Nephron (organoid): ENCODE results near the gene CRYZL1.
A peak's percentile ranks its signal among the peaks of the same experiment; 100 is the strongest.

Source experiments
- H3K27ac Mint-ChIP-seq, 3 experiments: 2 replicates each; pipeline ENCODE4 v1.8.0; 2020; ENCODE audit warnings: mixed read lengths in 3 of 3, mild to moderate bottlenecking in 2 of 3, moderate library complexity in 1 of 3
- H3K27me3 Mint-ChIP-seq: 2 replicates; pipeline ENCODE4 v1.8.0; 2021; ENCODE audit warnings: low read depth, mild to moderate bottlenecking, moderate library complexity, mixed read lengths
- H3K36me3 Mint-ChIP-seq: 2 replicates; pipeline ENCODE4 v1.8.0; 2020; ENCODE audit warnings: low read depth, mixed read lengths
- H3K4me1 Mint-ChIP-seq: 2 replicates; pipeline ENCODE4 v1.8.0; 2020; ENCODE audit warnings: mixed read lengths
- H3K4me3 Mint-ChIP-seq, 3 experiments: 2 replicates each; pipeline ENCODE4 v1.8.0; 2020; ENCODE audit warnings: mild to moderate bottlenecking in 3 of 3, mixed read lengths in 3 of 3, moderate library complexity in 2 of 3
- H3K9me3 Mint-ChIP-seq: 2 replicates; pipeline ENCODE4 v1.8.0; 2020; ENCODE audit warnings: mixed read lengths
- TF ChIP-seq, protein P1 (sequence below), 3 experiments: fragments of 200-600 bp; sonication (generic); IDR thresholded peaks; one replicate each; pipeline ENCODE4 v1.5.0; 2021; ENCODE audit warnings: antibody characterized with exemption in 3 of 3; ENCODE audit not compliant: unreplicated experiment in 3 of 3

Gene CRYZL1

DNA sequence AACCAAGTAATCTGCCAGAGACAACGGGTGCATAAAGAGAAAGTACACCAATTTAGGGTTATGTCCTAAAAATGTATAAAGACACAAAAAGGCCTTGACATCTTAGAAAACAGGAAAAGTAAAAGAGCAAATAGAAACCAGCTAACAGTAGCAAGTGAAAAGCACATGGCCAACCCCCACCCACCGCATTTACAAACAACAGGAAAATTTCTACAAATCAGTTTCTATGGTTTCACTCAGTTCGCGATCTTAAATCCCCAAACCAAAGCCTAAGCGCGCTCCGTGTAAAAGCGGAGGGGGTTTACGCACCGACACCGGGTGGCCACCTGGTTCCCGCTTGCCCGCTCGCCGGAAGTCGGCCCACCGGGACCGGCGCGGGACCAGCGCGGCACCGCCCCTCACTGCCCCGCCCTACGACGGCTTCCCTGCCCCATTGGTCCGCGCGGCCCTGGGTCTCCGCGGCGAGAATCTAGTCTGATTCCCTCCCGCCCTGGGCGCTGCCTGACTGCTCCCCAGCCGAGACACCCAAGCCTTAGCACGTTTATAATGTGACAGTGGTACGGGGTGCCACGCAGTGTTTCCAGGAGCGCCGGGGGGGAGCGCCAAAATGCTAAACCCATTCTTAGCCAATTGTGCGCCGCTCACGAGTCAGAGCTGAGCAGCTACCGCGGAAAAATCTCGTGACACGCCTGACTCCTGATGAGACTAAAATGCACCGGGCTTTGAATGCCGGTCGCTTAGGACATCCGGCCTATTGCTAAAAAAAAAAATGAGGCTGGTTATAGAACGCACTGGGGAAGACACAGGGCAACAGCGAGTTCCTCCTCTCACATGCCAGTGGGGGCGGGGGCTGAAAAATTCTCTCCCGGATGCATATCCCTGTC, 99.5 kb downstream of the CRYZL1 start, which contains the start of gene GART:
GART (minus strand) TSS at position 362 of the 884 bp plus-strand sequence. CDS start 2,802 bp downstream, outside the sequence.
- Mint-ChIP-seq H3K27ac (peak within 1 kb of the TSS; percentile 99 to 100 (median 100)), H3K36me3 (peaks cover 31% of the 10 kb centered on the region), H3K9me3 (no peaks in the 10 kb centered on the region), H3K4me3 (peak within 1 kb of the TSS; percentile 93 to 95 (median 95)), H3K4me1 (peaks cover 32% of the 10 kb centered on the region), H3K27me3 (no peaks in the 10 kb centered on the region)
- TF ChIP-seq, protein P1, sequence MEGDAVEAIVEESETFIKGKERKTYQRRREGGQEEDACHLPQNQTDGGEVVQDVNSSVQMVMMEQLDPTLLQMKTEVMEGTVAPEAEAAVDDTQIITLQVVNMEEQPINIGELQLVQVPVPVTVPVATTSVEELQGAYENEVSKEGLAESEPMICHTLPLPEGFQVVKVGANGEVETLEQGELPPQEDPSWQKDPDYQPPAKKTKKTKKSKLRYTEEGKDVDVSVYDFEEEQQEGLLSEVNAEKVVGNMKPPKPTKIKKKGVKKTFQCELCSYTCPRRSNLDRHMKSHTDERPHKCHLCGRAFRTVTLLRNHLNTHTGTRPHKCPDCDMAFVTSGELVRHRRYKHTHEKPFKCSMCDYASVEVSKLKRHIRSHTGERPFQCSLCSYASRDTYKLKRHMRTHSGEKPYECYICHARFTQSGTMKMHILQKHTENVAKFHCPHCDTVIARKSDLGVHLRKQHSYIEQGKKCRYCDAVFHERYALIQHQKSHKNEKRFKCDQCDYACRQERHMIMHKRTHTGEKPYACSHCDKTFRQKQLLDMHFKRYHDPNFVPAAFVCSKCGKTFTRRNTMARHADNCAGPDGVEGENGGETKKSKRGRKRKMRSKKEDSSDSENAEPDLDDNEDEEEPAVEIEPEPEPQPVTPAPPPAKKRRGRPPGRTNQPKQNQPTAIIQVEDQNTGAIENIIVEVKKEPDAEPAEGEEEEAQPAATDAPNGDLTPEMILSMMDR (IDR thresholded peaks at IDR 0.05; ENCODE audit: unreplicated experiment in 3 of 3): no peak

DNA sequence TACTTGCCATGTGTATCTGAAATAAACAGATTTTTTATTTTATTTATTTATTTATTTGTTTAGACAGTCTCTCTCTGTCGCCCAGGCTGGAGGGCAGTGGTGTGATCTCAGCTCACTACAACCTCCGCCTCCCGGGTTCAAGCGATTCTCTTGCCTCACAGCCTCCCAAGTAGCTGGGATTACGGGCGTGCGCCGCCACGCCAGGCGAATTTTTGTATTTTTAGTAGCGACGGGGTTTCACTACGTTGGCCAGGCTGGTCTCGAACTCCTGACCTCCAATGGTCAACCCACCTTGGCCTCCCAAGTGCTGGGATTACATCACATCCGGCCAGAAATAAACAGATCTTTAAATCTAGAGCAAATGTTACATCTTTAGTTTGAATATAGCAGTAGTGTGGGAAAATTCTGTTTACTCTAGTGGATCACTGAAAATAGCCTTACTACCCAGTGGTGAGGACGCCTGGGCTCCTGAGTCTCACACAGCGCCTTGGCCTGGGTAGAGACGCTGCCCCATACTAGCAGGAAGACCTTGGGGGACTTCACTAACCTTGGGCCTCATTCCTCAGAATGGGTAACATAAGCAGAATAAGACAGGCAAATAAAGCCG, 100.3 kb downstream of the CRYZL1 start:
- H3K27ac Mint-ChIP-seq: peak overlapping the region; percentile 99 to 100 (median 100)

DNA sequence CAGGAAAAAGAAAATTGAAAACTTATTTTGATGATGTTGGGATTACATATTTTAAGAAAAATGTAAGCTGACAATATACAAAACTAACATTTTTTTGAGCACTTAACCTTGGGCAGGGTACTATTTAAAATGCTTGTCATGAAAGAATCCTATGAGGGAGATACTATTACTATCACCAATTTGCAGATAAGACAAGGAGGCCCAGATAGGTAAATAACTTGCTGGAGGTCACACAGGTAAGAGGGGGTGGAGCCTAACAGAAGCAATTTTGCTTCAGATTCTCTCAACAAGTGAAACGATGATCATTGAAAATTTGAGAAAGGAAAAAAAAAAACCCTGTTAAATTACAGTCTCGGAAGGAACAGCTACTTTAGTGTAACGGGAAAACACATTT, 100.8 kb downstream of the CRYZL1 start:
- no peaks in the 10 kb centered on the region for H3K9me3 Mint-ChIP-seq
- peaks cover 34% of the 10 kb centered on the region for H3K36me3 Mint-ChIP-seq
- H3K27ac Mint-ChIP-seq: peak overlapping the region; percentile 60 to 100 (median 99)
- H3K4me3 Mint-ChIP-seq: peak overlapping the region; percentile 82 to 95 (median 82)
- no peaks in the 10 kb centered on the region for H3K27me3 Mint-ChIP-seq
- H3K4me1 Mint-ChIP-seq: peaks cover 27% of the 10 kb centered on the region
- TF ChIP-seq, protein P1 (IDR thresholded peaks at IDR 0.05; ENCODE audit: unreplicated experiment in 3 of 3): no peak

More for the DNA sequence above, 100.3 kb downstream of the CRYZL1 start:
- Mint-ChIP-seq H3K36me3 (peaks cover 34% of the 10 kb centered on the region), H3K27me3 (no peaks in the 10 kb centered on the region), H3K4me1 (peaks cover 32% of the 10 kb centered on the region), H3K9me3 (no peaks in the 10 kb centered on the region), H3K4me3 (peak overlapping the region; percentile 93 to 95 (median 95))
- TF ChIP-seq, protein P1 (IDR thresholded peaks at IDR 0.05; ENCODE audit: unreplicated experiment in 3 of 3): no peak

DNA sequence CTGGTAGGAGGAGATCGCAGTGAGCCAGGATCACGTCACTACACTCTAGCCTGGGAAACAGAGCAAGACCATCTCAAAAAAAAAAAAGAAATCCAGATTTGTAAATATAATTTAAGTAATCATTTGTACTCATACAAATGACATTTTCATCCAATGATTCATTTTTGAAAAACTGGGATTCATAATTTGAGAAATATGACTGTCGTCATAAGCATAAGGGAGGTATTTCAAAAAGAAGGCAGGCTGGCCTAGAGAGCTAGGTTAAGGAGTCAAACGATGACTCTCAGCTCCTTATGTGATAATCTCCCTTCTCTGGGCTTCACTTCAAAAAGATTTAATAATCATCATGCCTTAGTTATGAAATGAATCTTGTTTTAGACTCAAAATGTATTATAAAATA, 101.9 kb downstream of the CRYZL1 start:
- no peaks in the 10 kb centered on the region for H3K27me3 Mint-ChIP-seq
- peak overlapping the region in 2 of 3 experiments; percentile 65 to 82 for H3K4me3 Mint-ChIP-seq
- H3K9me3 Mint-ChIP-seq: no peaks in the 10 kb centered on the region
- H3K4me1 Mint-ChIP-seq: peaks cover 16% of the 10 kb centered on the region
- TF ChIP-seq, protein P1 (IDR thresholded peaks at IDR 0.05; ENCODE audit: unreplicated experiment in 3 of 3): no peak
- H3K36me3 Mint-ChIP-seq: peaks cover 40% of the 10 kb centered on the region
- H3K27ac Mint-ChIP-seq: no peak overlapping the region
